Thyroid gland (tissue), 4 donors: ENCODE measurements around the gene MRPS10.

Experiments used
- POLR2A ChIP-seq, 2 donors: fragments of 450-650 bp; IDR thresholded peaks; one replicate each; pipeline ENCODE4 v1.6.1; 2017; ENCODE audit warnings: antibody characterized with exemption in 2 of 2, mild to moderate bottlenecking in 2 of 2, moderate library complexity in 1 of 2
- TF ChIP-seq, protein P1 (sequence below), 6 experiments: fragments of 200-600 bp in 3 of 6; fragments of 450-650 bp in 3 of 6; sonication (generic) in 3 of 6; IDR thresholded peaks; one replicate each; pipeline ENCODE4 v1.5.1; 2016 to 2019; ENCODE audit warnings: antibody characterized with exemption in 6 of 6, mild to moderate bottlenecking in 2 of 6, inconsistent platforms in 1 of 6, moderate library complexity in 1 of 6

DNA sequence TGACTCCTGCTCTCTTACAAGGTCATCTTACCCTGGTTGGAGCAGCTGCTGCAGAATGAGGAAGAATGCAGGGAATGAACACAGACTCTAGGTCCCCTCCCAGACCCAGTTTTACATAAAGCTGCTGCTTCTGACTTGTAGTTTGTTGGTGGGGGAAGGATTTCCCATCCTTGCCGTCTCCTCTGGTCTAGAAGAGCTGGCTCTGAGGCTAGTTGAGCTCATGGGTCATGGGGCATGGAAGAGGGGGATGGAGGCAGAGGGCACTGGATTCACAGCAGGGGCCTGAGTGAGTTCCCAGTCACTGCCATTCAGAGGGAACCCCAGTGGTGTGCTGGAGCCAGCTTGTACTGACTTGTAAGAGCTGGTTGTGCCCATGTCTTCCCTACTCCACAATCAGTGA lies 53.7 kb downstream of the MRPS10 start:
- TF ChIP-seq, protein P1, sequence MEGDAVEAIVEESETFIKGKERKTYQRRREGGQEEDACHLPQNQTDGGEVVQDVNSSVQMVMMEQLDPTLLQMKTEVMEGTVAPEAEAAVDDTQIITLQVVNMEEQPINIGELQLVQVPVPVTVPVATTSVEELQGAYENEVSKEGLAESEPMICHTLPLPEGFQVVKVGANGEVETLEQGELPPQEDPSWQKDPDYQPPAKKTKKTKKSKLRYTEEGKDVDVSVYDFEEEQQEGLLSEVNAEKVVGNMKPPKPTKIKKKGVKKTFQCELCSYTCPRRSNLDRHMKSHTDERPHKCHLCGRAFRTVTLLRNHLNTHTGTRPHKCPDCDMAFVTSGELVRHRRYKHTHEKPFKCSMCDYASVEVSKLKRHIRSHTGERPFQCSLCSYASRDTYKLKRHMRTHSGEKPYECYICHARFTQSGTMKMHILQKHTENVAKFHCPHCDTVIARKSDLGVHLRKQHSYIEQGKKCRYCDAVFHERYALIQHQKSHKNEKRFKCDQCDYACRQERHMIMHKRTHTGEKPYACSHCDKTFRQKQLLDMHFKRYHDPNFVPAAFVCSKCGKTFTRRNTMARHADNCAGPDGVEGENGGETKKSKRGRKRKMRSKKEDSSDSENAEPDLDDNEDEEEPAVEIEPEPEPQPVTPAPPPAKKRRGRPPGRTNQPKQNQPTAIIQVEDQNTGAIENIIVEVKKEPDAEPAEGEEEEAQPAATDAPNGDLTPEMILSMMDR (IDR thresholded peaks at IDR 0.05), result no peak
- TF ChIP-seq POLR2A (IDR thresholded peaks at IDR 0.05), result no peak
